HS-27A (cell line): ENCODE measurements around the gene PDPR.
"Not testable (repeated sequence)": the region's sequence is repeated elsewhere in the genome, so short reads cannot be mapped to it uniquely, and the experiment has no call there.

Source experiments
- DNase-seq: peaks from one replicate; pipeline ENCODE4 v3.0.0-alpha.2; 2012; ENCODE audit warnings: low read depth, missing footprints

PDPR gene

GRCh38 chr16:70128844-70129243 is 14.7 kb downstream of the PDPR start:
- not testable (repeated sequence) for DNase-seq

DNA sequence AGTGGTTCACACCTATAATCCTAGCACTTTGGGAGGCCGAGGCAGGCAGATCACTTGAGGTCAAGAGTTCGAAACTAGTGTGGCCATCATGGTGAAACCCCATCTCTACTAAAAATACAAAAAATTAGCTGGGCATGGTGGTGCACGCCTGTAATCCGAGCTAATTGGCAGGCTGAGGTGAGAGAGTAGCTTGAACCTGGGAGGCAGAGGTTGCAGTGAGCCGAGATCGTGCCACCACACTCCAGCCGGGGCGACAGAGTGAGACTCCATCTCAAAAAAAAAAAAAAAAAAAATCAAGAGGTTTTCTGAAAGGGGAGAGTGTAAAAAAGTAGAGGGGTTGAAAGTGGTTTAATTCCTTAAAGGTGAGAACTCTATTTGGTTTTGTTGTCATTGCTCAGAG is 21.7 kb downstream of the PDPR start:
- DNase-seq, result not testable (repeated sequence)

DNA sequence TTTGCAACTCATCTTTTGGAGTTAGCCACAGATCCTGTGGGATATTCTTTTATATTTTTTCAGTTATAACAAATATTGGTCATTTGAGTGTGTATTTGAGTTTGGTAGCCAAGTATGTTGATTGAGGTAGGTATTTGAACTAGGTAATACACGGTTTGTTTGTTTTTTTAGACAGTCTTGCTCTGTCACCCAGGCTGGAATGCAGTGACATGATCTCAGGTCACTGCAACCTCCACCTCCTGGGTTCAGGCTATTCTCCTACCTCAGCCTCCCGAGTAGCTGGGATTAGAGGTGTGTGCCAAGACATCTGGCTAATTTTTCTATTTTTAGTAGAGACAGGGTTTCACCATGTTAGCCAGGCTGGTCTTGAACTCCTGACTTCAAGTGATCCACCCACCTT is 22.5 kb downstream of the PDPR start:
- DNase-seq, result not testable (repeated sequence)

DNA sequence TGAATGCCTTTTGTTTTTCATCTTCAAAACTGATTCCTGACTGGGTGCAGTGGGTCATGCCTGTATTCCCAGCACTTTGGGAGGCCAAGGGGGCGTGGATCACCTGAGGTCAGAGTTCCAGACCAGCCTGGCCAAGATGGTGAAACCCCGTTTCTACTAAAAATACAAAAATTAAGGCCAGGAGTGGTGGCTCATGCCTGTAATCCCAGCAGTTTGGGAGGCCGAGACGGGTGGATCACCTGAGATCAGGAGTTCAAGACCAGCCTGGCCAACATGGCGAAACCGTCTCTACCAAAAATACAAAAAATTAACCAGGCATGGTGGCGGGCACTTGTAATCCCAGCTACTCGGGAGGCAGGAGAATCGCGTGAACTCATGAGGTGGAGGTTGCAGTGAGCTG is 28.6 kb downstream of the PDPR start:
- DNase-seq, result not testable (repeated sequence)

DNA sequence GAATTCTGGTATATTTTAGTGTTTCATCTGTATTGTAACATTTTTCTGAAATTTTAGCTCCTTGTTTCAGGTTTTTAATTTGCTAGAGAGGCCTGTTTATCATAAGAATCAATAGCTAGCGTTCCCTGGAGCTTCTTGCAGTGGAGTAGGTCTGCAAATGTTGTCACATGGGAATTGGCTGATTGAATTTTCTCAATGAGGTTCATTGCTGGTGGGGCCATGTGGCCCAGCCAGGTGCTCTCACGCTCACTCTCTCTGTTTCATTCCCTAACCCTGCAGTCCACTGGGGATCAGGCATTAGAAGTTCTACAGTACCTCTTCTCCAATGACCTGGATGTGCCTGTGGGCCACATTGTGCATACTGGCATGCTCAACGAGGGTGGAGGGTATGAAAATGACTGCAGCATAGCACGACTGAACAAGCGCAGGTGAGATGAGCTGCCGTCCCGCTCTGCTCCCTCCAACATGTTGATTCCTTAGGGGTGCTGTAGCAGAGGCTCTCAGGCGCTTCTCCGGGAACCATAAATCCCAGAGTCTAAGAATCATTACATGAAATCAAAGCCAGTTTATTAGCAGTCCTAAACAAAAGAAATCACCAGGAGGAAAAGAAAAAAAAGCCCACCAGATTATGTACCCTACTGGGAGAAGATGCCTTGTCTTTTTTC is 29.2 kb downstream of the PDPR start:
- not testable (repeated sequence) for DNase-seq

GRCh38 chr16:70147853-70148252 is 33.7 kb downstream of the PDPR start:
- DNase-seq, result not testable (repeated sequence)

DNA sequence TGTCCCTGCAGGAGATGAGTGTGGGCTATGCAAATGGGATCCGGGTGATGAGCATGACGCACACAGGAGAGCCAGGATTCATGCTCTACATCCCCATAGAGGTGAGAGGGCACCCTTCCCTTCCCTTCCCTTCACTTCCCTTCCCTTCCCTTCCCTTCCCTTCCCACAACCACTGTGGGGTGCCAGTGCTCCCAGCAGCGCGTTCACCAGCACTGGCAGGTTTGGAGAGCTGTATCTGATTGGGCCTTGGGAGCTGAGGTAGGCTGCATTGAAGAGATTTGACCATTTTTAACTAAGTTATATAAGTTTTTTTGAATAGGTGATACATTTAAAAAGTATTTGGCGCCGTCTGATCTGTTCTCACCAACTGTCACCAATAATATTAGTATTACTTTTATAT is 34.3 kb downstream of the PDPR start:
- not testable (repeated sequence) for DNase-seq

DNA sequence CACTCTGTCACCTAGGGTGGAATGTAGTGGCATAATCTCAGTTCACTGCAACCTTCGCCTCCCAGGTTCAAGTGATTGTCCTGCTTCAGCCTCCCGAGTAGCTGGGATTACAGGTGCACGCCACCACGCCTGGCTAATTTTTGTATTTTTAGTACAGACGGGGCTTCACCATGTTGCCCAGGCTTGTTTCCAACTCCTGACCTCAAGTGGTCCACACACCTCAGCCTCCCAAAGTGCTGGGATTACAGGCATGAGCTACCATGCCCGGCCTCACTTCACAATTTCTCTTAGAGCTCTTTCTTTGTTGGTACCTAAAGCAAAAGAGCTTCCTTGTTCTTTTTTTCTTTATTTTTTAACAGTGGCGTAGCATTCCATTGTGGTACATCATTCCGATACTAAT is 35.2 kb downstream of the PDPR start:
- not testable (repeated sequence) for DNase-seq

DNA sequence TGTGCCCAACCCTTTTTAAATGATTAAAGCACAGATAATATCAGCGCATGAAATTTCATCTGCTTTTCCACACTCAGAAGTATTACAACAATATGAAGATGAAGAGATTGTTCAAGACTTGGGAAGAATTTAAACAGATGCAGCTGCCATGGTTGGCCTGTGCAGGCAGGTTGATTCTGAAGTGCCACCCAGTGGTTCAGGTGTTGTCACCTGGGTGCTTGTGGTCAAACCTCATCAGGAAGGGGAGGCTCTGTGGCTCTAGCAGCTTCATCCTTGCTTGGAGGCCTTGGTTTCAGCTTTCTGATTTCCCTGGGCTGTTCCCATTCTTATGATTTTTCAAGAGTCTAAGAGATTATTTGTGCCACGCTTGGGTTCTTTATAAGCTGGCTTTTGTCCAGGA is 37.3 kb downstream of the PDPR start:
- DNase-seq, result no peak

GRCh38 chr16:70151941-70152509 is 37.9 kb downstream of the PDPR start:
- DNase-seq, result no peak

- DNase-seq, result no peak
Measured at GRCh38 chr16:70152578-70153302, 38.6 kb downstream of the PDPR start.

DNA sequence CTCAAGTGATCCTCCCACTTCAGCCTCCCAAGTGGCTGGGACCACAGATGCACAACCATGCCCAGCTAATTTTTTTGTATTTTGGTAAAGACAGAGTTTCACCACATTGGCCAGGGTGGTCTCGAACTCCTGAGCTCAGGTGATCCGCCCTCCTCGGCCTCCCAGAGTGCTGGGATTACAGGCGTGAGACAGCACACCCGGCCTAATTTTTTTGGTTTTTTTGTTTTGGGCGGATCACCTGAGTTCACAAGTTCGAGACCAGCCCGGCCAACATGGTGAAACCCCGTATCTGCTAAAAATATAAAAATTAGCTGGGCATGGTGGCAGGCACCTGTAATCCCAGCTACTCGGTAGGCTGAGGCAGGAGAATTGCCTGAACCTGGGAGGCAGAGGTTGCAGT is 40.6 kb downstream of the PDPR start:
- DNase-seq, result not testable (repeated sequence)

GRCh38 chr16:70156207-70156978 is 42.3 kb downstream of the PDPR start:
- DNase-seq, result no peak

GRCh38 chr16:70157105-70157476 is 43.0 kb downstream of the PDPR start:
- no peak for DNase-seq

- no peak for DNase-seq
Measured at GRCh38 chr16:70157477-70158260, 43.5 kb downstream of the PDPR start.

DNA sequence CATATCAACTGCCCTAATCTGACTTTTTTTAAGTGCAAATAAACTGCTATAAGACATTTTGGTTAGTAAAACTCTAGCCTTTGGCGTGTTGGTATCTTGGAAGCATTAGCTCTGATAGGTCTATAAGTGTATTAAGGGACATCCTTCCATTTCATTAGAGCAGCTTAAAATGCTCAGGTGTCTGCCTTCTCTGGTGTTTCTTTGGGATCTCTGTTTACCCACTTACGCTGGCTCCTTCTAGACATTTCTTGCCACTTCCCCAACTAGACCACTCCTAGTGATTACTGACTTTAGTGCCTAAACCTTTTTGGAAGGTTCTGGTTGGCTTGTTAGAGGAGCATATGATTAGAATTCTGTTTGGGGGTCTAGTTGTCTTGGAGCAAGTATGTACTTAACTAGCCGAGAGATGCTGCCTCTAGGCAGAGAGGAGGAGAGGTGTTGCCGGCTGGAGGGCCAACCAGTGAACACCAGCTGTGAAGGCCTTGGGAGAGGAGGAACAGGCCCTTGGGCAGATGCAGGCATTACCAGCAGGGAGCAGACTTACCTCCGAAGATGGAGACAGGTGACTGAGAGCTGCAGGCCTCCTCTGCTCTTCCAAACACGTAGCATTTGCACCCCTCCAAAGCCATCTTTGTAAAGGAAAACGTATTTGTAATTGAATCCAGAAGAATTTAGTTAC is 44.3 kb downstream of the PDPR start:
- DNase-seq, result no peak

DNA sequence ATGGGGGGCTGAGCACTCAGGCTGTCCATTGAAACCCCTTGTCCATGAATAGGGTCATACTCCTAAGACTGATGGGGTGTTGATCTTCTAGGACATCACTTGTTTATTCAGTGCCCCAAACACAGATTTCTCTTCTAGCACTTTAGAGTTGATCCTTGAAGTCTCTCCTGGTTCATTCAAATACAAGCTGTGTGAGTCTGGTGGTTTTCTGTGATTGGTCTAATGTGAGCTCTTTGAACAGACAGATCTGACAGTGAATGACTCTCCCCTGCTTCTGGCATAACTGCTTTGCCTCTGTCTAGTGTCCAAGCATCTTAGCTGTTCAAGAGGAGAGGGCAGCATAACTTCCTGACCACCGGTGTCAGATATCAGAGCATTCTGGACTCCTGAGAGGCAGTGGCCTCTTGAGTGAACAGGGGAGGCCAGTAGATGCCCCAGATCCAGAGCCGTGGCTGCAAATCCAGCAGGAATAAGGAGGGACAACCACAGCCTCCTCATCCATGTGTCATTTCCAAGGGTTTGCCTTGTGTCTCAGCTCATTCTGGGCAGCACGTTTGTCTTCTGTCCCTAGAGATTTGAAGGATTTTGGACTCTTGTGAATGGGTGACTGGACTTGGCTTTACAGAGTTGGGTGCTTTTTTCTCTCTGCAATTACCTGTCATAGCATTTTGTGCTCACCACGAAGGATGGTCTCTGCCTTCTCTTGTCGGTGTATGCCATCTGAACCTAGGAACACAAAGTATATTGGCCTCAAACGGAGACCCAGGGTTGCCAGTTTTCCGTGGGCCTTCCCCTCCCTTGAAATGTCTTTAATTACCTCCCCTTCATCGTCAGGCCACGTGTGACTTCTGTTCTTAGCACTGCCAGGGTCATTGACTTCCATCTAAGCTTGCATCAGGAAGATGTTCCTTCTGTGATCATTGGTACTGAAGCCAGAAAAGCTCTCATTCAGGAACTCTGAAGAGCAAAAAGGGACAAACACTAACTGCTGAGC is 45.5 kb downstream of the PDPR start:
- no peak for DNase-seq

DNA sequence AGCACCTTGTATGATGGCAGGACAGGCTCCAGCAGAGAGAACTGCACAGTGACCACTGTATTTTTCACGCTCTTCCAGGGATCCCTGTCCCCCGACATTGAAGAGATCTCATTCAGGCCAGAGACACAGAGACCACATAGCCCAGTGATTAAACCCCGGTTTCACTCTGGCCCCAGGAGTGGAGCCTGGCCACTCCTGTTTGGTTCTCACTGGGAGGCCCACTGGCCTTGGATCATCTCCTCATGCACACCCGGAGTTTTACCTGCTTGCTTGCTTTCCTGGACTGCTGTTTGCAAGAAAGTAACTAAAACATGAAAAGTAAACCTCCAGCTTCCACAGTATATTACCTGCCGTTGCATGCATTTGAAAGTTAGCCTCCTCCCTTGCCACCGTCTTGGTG is 46.3 kb downstream of the PDPR start:
- DNase-seq, result no peak

DNA sequence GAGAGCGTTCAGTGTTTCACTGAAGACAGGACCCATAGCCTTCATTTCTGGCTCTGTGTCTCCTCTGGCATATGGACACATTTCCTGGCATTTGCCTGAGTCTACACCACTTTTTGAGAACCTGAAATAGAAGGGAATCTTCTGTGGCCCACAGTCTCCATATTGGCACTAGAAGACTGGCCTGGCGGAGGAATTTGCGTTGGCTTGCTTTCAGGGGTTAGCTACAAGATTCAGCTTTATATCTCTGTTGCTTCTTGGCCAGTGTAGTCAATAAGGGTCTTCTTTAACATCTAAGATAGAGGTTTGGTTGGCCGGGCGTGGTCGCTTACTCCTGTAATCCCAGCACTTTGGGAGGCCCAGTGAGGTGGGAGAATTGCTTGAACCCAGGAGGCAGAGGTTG is 46.7 kb downstream of the PDPR start:
- DNase-seq, result no peak

GRCh38 chr16:70161350-70161749 is 47.2 kb downstream of the PDPR start:
- no peak for DNase-seq
